Gastroesophageal sphincter (tissue), 4 donors: ENCODE results near the gene NAA80. TPM values are rescaled to one million over a fixed set of nuclear protein-coding genes. Genes with fewer than 3 reads are reported as not detected.

Experiments
- ATAC-seq: fragments of 150-250 bp; one replicate; pipeline ENCODE4 v1.9.1; 2016; ENCODE audit warnings: mild to moderate bottlenecking, moderate library complexity
- H3K27ac ChIP-seq, 4 donors: fragments of 200-600 bp; sonication (generic) in 3 of 4; 1 replicate in 3 of 4; 2 replicates in 1 of 4; pipeline ENCODE4 v1.5.1; 2016 to 2019
- H3K27me3 ChIP-seq: fragments of 200-600 bp; sonication (generic); one replicate; pipeline ENCODE4 v1.5.1; 2019
- H3K36me3 ChIP-seq, 2 donors: fragments of 200-600 bp; sonication (generic); one replicate each; pipeline ENCODE4 v1.5.1; 2019; ENCODE audit warnings: control low read depth in 1 of 2
- H3K4me1 ChIP-seq, 3 donors: fragments of 200-600 bp; sonication (generic); 1 replicate in 2 of 3; 2 replicates in 1 of 3; pipeline ENCODE4 v1.5.1; 2016 to 2019; ENCODE audit warnings: control low read depth in 2 of 3
- H3K4me3 ChIP-seq, 2 donors: fragments of 200-600 bp; sonication (generic); one replicate each; pipeline ENCODE4 v1.5.1; 2019; ENCODE audit warnings: mild to moderate bottlenecking in 1 of 2, moderate library complexity in 1 of 2
- H3K9me3 ChIP-seq, 3 donors: fragments of 200-600 bp; sonication (generic); one replicate each; pipeline ENCODE4 v1.5.1; 2017 to 2019; ENCODE audit warnings: control low read depth in 2 of 3
- CTCF ChIP-seq, 4 experiments: fragments of 200-600 bp in 2 of 4; fragments of 450-650 bp in 2 of 4; sonication (generic) in 1 of 4; IDR thresholded peaks; one replicate each; pipeline ENCODE4 v1.5.1; 2017 to 2019; ENCODE audit warnings: antibody characterized with exemption in 4 of 4, mild to moderate bottlenecking in 2 of 4, moderate library complexity in 2 of 4
- EP300 ChIP-seq: sonication (generic); formaldehyde crosslinking; IDR thresholded peaks from one replicate; pipeline ENCODE4 v1.6.1; 2017; ENCODE audit warnings: antibody characterized with exemption, mild to moderate bottlenecking
- POLR2A ChIP-seq, 2 donors: fragments of 450-650 bp; IDR thresholded peaks; one replicate each; pipeline ENCODE4 v1.6.1; 2017; ENCODE audit warnings: antibody characterized with exemption in 2 of 2, mild to moderate bottlenecking in 2 of 2, moderate library complexity in 1 of 2
- POLR2AphosphoS5 ChIP-seq: sonication (generic); formaldehyde crosslinking; IDR thresholded peaks from one replicate; pipeline ENCODE4 v1.6.1; 2017; ENCODE audit warnings: antibody characterized with exemption
- WGBS, 2 donors: methylation state at CpG; one replicate each; pipeline ENCODE4 v1.1.5; 2018; ENCODE audit warnings: low coverage in 1 of 2; 5-methylcytosine and 5-hydroxymethylcytosine counted together
- total RNA-seq, 4 donors: library from RNA; depleted of rRNA; stranded (reverse); fragments of >200 nt; gene quantifications; one replicate each; pipeline ENCODE4 v1.1.0, GENCODE V29; 2016

NAA80 gene
- total RNA-seq, 4 donors from 2014 or later = 4.2 to 12.3 (median 7.9) TPM

GRCh38 chr3:50324351-50325112 is 25.3 kb upstream of the NAA80 start:
- TF ChIP-seq EP300 (no peak), POLR2A (IDR thresholded peaks at IDR 0.05) (no peak), POLR2AphosphoS5 (no peak), CTCF (IDR thresholded peaks at IDR 0.05) (peak in 3 of 4 experiments; percentile 80 to 83 (median 82))
- Histone ChIP-seq H3K9me3 (no peaks in the 10 kb centered on the region), H3K4me3 (no peak overlapping the region), H3K4me1 (peaks cover 0 to 88% (median 42%) of the 10 kb centered on the region in 3 donors), H3K36me3 (peaks cover 0 to 32% of the 10 kb centered on the region in 2 donors), H3K27ac (peak overlapping the region; percentile 12 to 97 (median 95)), H3K27me3 (no peaks in the 10 kb centered on the region)
- ATAC-seq = no peak
- 0 to 29% methylated on average over 1 of the region's 4 CpGs for WGBS, 2 donors

- H3K4me1 ChIP-seq = peaks cover 0 to 91% (median 47%) of the 10 kb centered on the region in 3 donors
- peak; percentile 14 for ATAC-seq
- H3K27ac ChIP-seq = peak overlapping the region; percentile 12 to 97 (median 95)
- no CpG with 5 or more reads among the region's 5 CpGs for WGBS, 2 donors
- peak overlapping the region in 1 of 2 donors; percentile 89 for H3K4me3 ChIP-seq
- no peak for TF ChIP-seq EP300
- peak; percentile 54 for TF ChIP-seq POLR2AphosphoS5
- TF ChIP-seq CTCF (IDR thresholded peaks at IDR 0.05) = peak in 2 of 4 experiments; percentile 13 to 19
- no peaks in the 10 kb centered on the region for H3K27me3 ChIP-seq
- peaks cover 0 to 32% of the 10 kb centered on the region in 2 donors for H3K36me3 ChIP-seq
- no peaks in the 10 kb centered on the region for H3K9me3 ChIP-seq
These were observed 24.5 kb upstream of the NAA80 start for GRCh38 chr3:50323614-50324199.

- TF ChIP-seq POLR2A (IDR thresholded peaks at IDR 0.05) = no peak
- TF ChIP-seq CTCF (IDR thresholded peaks at IDR 0.05) = no peak
- TF ChIP-seq EP300 = no peak
- no peak for TF ChIP-seq POLR2AphosphoS5
- H3K27me3 ChIP-seq = no peaks in the 10 kb centered on the region
- peak overlapping the region in 3 of 4 donors; percentile 94 to 97 (median 96) for H3K27ac ChIP-seq
- peak overlapping the region in 1 of 2 donors; percentile 89 for H3K4me3 ChIP-seq
- WGBS, 2 donors = 40% methylated on average over 1 to 2 of the region's 4 CpGs
- H3K36me3 ChIP-seq = peaks cover 0 to 37% of the 10 kb centered on the region in 2 donors
- H3K4me1 ChIP-seq = peaks cover 0 to 91% (median 46%) of the 10 kb centered on the region in 3 donors
- H3K9me3 ChIP-seq = no peaks in the 10 kb centered on the region
- peak; percentile 5 for ATAC-seq
These were observed 23.9 kb upstream of the NAA80 start for GRCh38 chr3:50323092-50323600.

- Histone ChIP-seq H3K27ac (peak within 1 kb of the TSS; percentile 61 to 97 (median 95)), H3K36me3 (peaks cover 0 to 43% of the 10 kb centered on the region in 2 donors), H3K27me3 (no peaks in the 10 kb centered on the region), H3K4me3 (peak within 1 kb of the TSS; percentile 51 to 89), H3K9me3 (no peaks in the 10 kb centered on the region), H3K4me1 (peaks cover 0 to 93% (median 46%) of the 10 kb centered on the region in 3 donors)
- 44% methylated on average over 3 of the region's 31 CpGs; no CpG with 5 or more reads in 1 of the 2 donors for WGBS, 2 donors
- TF ChIP-seq POLR2A (IDR thresholded peaks at IDR 0.05) (peak in 1 of 2 donors; percentile 19), EP300 (no peak), CTCF (IDR thresholded peaks at IDR 0.05) (no peak), POLR2AphosphoS5 (peak; percentile 36)
- peak; percentile 2 for ATAC-seq
These were observed 23.3 kb upstream of the NAA80 start, which contains the start of gene HYAL2 for GRCh38 chr3:50322386-50323091. Gene HYAL2, minus strand, starts transcription at chr3:50322745. Its CDS starts 2,256 bp downstream, at chr3:50320489.
